ENCODE data around the gene ROM1.
"Not testable (repeated sequence)": the region's sequence is repeated elsewhere in the genome, so short reads cannot be mapped to it uniquely, and the experiment has no call there.

The ROM1 gene

GRCh38 chr11:62612366-62613290, at the start of gene ROM1, which contains the start of gene EML3:
Gene ROM1, plus strand, starts transcription at chr11:62613257. Its CDS starts 25 bp downstream, at chr11:62613282.
Gene EML3, minus strand, starts transcription at chr11:62612775. Its CDS starts 318 bp downstream, at chr11:62612457.
- DNase-seq = peak; percentile 95

GRCh38 chr11:62565100-62565802, 47.8 kb upstream of the ROM1 start:
- no peak for DNase-seq

- no peak for DNase-seq
These were observed 46.8 kb upstream of the ROM1 start for GRCh38 chr11:62566247-62566646.

DNA sequence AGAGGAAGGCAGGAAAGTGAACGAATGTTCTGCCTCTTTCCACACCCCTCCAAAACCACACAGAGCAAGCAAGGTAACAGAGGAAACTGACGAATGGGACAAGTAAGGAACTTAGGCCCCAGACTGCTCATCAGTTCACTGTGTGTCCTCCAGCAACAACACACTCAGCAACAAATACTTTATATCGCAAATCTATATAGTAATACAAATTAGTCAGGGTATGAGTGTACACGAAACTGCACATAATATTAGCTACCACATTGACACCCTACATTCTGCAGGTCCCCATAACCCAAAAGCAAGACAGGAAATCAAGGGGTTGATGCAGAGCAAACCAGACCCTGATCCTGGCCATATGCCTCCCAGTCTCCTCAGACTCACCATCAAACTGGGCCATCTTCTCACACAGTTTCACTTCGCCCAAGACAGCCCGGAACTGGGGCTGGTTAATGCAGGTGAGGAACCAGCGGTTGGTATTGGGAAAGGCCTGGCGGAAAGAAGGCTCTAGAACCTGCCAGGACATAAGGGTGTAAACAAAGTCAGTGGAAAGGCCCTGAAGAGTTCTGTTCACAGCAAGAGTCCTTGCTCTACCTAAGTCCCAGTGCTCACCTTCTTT, 45.9 kb upstream of the ROM1 start:
- DNase-seq = no peak

- no peak for DNase-seq
These were observed 43.4 kb upstream of the ROM1 start for GRCh38 chr11:62569611-62570010.

- DNase-seq = not testable (repeated sequence)
These were observed 42.2 kb upstream of the ROM1 start for GRCh38 chr11:62570903-62571302.

DNA sequence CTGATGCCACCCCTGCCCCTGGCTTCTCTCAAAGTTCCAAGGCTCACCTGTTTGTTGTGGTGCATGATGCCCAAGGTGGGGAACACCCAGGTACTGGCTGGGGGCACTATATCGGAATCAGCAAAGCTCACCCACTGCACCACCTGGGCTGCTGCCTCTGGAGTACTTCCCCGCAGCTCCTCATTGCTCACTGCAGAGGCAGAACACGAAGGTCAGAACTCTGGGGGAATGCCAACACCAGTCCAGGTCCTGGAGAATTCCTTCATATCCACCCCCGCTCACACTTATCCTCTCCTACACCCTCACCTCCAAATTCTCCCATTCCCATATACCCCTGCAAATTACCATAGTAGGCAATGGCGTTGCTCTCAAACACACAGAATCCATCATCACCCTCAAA, 41.6 kb upstream of the ROM1 start:
- DNase-seq = not testable (repeated sequence)

DNA sequence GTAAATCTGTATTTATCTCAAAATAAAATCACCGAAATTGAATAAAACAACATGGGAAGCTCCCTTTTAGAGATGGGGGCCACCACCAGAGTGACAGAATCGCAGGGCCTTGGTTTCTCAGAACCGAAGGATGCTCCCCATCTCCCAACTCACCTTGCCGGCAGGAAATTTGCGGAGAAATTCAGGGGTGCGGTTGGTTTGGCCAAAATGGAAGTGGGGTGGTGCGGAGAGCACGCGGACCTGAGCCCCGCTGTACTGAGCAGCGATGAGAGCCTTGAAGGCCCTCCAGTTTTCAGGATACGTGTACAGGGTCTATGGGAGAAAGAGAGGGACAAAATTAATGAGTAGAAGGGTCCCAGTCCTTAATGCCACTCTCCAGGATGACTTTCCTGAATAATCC, 40.6 kb upstream of the ROM1 start:
- DNase-seq = no peak

DNA sequence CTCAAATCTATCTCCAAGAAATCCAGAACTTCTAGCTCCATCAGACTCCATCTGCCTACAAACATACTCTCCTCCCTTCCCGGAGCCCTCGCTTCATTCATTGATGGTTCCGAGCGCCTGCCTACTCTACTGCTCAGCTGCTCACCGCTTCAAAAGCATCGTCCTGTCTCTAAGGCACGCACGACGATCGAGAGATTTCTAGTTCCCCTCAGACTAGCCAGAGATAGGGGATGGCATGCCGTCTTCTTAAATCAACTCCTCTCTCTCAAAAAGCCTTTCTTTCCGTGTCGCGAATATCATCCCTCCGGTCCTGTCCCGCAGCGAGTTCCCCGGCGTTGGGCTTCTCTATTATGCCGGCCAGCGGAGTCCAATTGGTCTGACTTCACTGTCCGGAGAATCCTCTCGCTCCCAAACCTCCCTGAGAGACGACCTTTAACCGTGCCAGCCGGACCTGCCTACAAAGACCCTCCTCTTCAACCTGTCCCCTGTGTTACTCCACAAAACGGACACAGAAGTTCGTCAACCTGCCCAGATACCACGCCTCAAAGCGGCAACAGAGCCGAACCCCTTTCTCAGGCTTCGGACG, 40.0 kb upstream of the ROM1 start:
- DNase-seq = peak; percentile 42

DNA sequence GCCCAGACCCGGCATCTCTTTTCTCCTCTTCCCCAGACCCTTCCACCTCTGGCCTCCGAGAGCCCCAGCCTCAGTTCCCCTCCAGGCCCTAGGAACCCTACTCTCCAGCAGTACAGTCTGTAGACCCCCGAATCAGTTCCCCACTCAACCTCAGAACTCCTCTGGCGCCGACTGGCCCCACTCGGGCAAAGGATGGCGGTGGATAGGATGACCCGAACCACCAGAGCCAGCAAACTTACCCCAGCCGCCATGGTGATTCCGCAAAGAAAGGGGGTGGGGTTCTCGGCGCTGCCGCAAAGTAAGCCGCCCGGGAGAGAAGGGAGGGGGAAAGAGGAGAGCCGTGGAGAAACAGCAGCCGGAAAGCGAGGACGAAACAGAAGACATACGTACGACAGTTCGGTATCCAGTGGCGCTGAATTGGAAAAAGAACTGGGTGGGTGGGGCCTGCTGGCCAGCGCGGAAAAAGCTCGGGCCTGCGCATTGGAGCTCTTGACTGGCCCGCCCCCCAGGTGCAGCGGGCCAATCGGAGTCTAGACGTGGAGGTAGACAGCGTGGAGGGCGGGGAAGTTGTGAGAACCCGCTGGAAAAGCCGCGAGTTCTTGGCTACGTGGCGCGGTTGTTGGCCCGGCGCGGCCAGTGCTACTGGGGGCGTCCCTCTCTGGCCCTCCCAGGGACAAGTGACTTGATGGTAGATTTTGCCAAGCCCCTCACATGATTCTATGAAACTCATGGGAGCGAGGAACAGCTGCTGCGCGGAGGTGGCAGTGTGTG, 39.3 kb upstream of the ROM1 start, which contains the start of gene EEF1G:
Gene EEF1G (minus strand): TSS at position 300 of the 771 bp plus-strand sequence. CDS start 49 bp downstream, at position 251.
- DNase-seq = peak; percentile 100

DNA sequence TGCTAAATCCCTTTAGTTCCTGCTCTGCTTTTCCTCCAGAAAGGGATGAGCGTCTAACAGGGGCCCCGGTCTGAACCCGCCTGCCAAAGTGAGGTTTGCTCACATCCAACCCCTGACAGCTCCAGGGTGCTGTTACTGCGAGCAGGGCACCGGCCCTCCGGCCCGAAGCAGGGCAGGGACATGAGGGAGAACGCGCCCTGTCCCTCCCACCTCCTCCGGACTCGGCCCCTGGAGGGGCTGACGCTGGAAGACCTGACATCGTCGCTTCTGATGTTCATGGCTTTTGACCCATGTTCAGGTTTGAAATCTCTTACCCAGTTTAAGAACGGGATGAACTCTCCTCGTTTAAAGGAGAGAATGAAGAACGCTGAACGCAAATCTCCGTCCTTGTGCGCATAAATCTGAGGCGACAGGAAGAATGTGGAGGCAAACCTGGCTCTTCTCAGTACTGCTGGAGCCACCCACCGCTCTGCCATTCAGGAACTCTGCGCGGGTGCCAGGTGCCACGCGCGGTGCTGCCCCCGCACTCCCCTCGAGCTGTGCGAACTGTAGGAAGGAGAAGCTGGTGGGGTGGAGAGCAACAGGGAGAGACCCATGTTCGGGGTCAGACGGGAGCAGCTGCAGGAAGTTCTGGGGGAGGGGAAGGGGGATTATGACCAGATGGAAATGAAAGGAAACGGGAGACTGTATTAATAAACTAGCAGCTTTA, 38.5 kb upstream of the ROM1 start:
- DNase-seq = no peak

- DNase-seq = no peak
These were observed 37.9 kb upstream of the ROM1 start for GRCh38 chr11:62575156-62575555.

GRCh38 chr11:62575837-62576236, 37.2 kb upstream of the ROM1 start:
- DNase-seq = no peak

- DNase-seq = no peak
These were observed 35.9 kb upstream of the ROM1 start for GRCh38 chr11:62577046-62577714.

- DNase-seq = no peak
These were observed 34.5 kb upstream of the ROM1 start for GRCh38 chr11:62578541-62578940.

- DNase-seq = no peak
These were observed 33.8 kb upstream of the ROM1 start for GRCh38 chr11:62579252-62579651.

- no peak for DNase-seq
These were observed 31.9 kb upstream of the ROM1 start for GRCh38 chr11:62580959-62581715.

DNA sequence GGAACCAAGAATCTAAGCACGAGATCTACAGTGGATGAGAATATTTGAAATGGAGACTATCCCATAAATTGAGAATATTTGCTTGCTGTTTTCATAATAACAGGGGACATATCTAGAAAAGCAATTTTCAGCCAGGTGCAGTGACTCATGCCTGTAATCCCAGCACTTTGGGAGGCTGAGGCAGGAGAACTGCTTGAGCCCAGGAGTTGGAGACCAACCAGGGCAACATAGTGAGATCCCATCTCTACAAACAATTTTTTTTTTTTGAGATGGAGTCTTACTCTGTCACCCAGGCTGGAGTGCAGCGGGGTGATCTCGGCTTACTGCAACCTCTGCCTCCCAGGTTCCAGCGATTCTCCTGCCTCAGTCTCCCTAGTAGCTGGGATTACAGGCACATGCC, 31.3 kb upstream of the ROM1 start:
- DNase-seq = not testable (repeated sequence)

- DNase-seq = not testable (repeated sequence)
These were observed 27.7 kb upstream of the ROM1 start for GRCh38 chr11:62585356-62585755.
